ENCODE data around the gene MCRIP2. TPM values are rescaled to one million over a fixed set of nuclear protein-coding genes. Genes with fewer than 3 reads are reported as not detected.

Gene MCRIP2
- total and polyA plus RNA-seq, 4 donors = 16.3 to 97.3 (median 61.4) TPM

Other genes starting within 250 kb of the MCRIP2 start
- gene NME4, start 244.6 kb upstream of the MCRIP2 start, total RNA-seq = 10 to 100 TPM; 39.2 to 91.4 TPM
- 100 to 1,000 TPM in 1 of 2 donors, 10 to 100 TPM in 1; 76.4 to 118 TPM for gene NME4, start 244.6 kb upstream of the MCRIP2 start, polyA plus RNA-seq
- 100 to 1,000 TPM in 1 of 2 donors, 10 to 100 TPM in 1; 42.2 to 119 TPM for gene DECR2, start 239.9 kb upstream of the MCRIP2 start, total RNA-seq
- 100 to 1,000 TPM; 133 to 210 TPM for gene DECR2, start 239.9 kb upstream of the MCRIP2 start, polyA plus RNA-seq
- 10 to 100 TPM in 1 of 2 donors, 1 to 10 TPM in 1; 8.8 to 29.4 TPM for gene RAB11FIP3, start 216.2 kb upstream of the MCRIP2 start, total RNA-seq
- gene RAB11FIP3, start 216.2 kb upstream of the MCRIP2 start, polyA plus RNA-seq = 10 to 100 TPM in 1 of 2 donors, 1 to 10 TPM in 1; 3.5 to 22.6 TPM
- 10 to 100 TPM; 26.2 to 37.2 TPM for gene CAPN15, start 114.1 kb upstream of the MCRIP2 start, total RNA-seq
- gene CAPN15, start 114.1 kb upstream of the MCRIP2 start, polyA plus RNA-seq = 10 to 100 TPM in 1 of 2 donors, 1 to 10 TPM in 1; 5.9 to 17.0 TPM
- not detected for gene PRR35, start 81.4 kb upstream of the MCRIP2 start, total RNA-seq
- not detected for gene PRR35, start 81.4 kb upstream of the MCRIP2 start, polyA plus RNA-seq
- gene NHLRC4, start 74.8 kb upstream of the MCRIP2 start, total RNA-seq = 1 to 10 TPM in 1 of 2 donors, under 1 TPM in 1; 0.25 to 7.0 TPM
- under 1 TPM in 1 of 2 donors, not detected in 1; 0.17 TPM for gene NHLRC4, start 74.8 kb upstream of the MCRIP2 start, polyA plus RNA-seq
- 100 to 1,000 TPM in 1 of 2 donors, 10 to 100 TPM in 1; 16.8 to 144 TPM for gene PIGQ, start 71.9 kb upstream of the MCRIP2 start, total RNA-seq
- 10 to 100 TPM; 18.9 to 22.4 TPM for gene PIGQ, start 71.9 kb upstream of the MCRIP2 start, polyA plus RNA-seq
- gene RAB40C, start 51.8 kb upstream of the MCRIP2 start, total RNA-seq = 10 to 100 TPM in 1 of 2 donors, 1 to 10 TPM in 1; 7.7 to 11.0 TPM
- gene RAB40C, start 51.8 kb upstream of the MCRIP2 start, polyA plus RNA-seq = 10 to 100 TPM in 1 of 2 donors, 1 to 10 TPM in 1; 6.1 to 10.7 TPM
- 1 to 10 TPM in 1 of 2 donors, under 1 TPM in 1; 0.67 to 1.2 TPM for gene WFIKKN1, start 10.8 kb upstream of the MCRIP2 start, total RNA-seq
- gene WFIKKN1, start 10.8 kb upstream of the MCRIP2 start, polyA plus RNA-seq = under 1 TPM; 0.19 to 0.24 TPM
- gene METTL26, start 5.5 kb upstream of the MCRIP2 start, total RNA-seq = 10 to 100 TPM; 26.3 to 28.1 TPM
- gene METTL26, start 5.5 kb upstream of the MCRIP2 start, polyA plus RNA-seq = 10 to 100 TPM; 54.6 to 69.1 TPM
- 10 to 100 TPM in 1 of 2 donors, 1 to 10 TPM in 1; 10.0 to 13.4 TPM for gene WDR90, start 7.5 kb downstream of the MCRIP2 start, total RNA-seq
- 1 to 10 TPM; 4.7 to 5.9 TPM for gene WDR90, start 7.5 kb downstream of the MCRIP2 start, polyA plus RNA-seq
- 10 to 100 TPM; 20.8 to 31.0 TPM for gene RHOT2, start 26.3 kb downstream of the MCRIP2 start, total RNA-seq
- 10 to 100 TPM; 37.5 to 37.9 TPM for gene RHOT2, start 26.3 kb downstream of the MCRIP2 start, polyA plus RNA-seq
- under 1 TPM; 0.67 to 0.84 TPM for gene RHBDL1, start 33.8 kb downstream of the MCRIP2 start, total RNA-seq
- under 1 TPM; 0.35 to 0.74 TPM for gene RHBDL1, start 33.8 kb downstream of the MCRIP2 start, polyA plus RNA-seq
- gene STUB1, start 38.6 kb downstream of the MCRIP2 start, total RNA-seq = 10 to 100 TPM; 32.4 to 38.2 TPM
- 10 to 100 TPM; 62.2 to 74.4 TPM for gene STUB1, start 38.6 kb downstream of the MCRIP2 start, polyA plus RNA-seq
- 10 to 100 TPM; 21.2 to 35.8 TPM for gene JMJD8, start 42.5 kb downstream of the MCRIP2 start, total RNA-seq
- gene JMJD8, start 42.5 kb downstream of the MCRIP2 start, polyA plus RNA-seq = 10 to 100 TPM; 30.9 to 52.6 TPM
- 1 to 10 TPM; 4.4 to 6.7 TPM for gene WDR24, start 48.6 kb downstream of the MCRIP2 start, total RNA-seq
- gene WDR24, start 48.6 kb downstream of the MCRIP2 start, polyA plus RNA-seq = 1 to 10 TPM; 4.2 to 8.0 TPM
- gene FBXL16, start 64.0 kb downstream of the MCRIP2 start, total RNA-seq = under 1 TPM in 1 of 2 donors, not detected in 1; under 0.01 TPM
- gene FBXL16, start 64.0 kb downstream of the MCRIP2 start, polyA plus RNA-seq = under 1 TPM in 1 of 2 donors, not detected in 1; 0.14 TPM
- 1 to 10 TPM; 5.9 to 8.3 TPM for gene METRN, start 73.3 kb downstream of the MCRIP2 start, total RNA-seq
- 10 to 100 TPM in 1 of 2 donors, 1 to 10 TPM in 1; 4.6 to 22.9 TPM for gene METRN, start 73.3 kb downstream of the MCRIP2 start, polyA plus RNA-seq
- 10 to 100 TPM; 14.0 to 17.6 TPM for gene ANTKMT, start 79.3 kb downstream of the MCRIP2 start, total RNA-seq
- 10 to 100 TPM; 21.8 to 29.7 TPM for gene ANTKMT, start 79.3 kb downstream of the MCRIP2 start, polyA plus RNA-seq
- under 1 TPM; 0.08 to 0.28 TPM for gene CCDC78, start 84.6 kb downstream of the MCRIP2 start, total RNA-seq
- gene CCDC78, start 84.6 kb downstream of the MCRIP2 start, polyA plus RNA-seq = under 1 TPM in 1 of 2 donors, not detected in 1; 0.05 TPM
- 1 to 10 TPM in 1 of 2 donors, under 1 TPM in 1; 0.67 to 1.1 TPM for gene HAGHL, start 85.3 kb downstream of the MCRIP2 start, total RNA-seq
- under 1 TPM; 0.25 to 0.32 TPM for gene HAGHL, start 85.3 kb downstream of the MCRIP2 start, polyA plus RNA-seq
- gene CIAO3, start 99.2 kb downstream of the MCRIP2 start, total RNA-seq = 10 to 100 TPM; 16.9 to 24.3 TPM
- 10 to 100 TPM; 13.2 to 16.0 TPM for gene CIAO3, start 99.2 kb downstream of the MCRIP2 start, polyA plus RNA-seq
- under 1 TPM; 0.08 to 0.65 TPM for gene MSLN, start 118.9 kb downstream of the MCRIP2 start, total RNA-seq
- gene MSLN, start 118.9 kb downstream of the MCRIP2 start, polyA plus RNA-seq = under 1 TPM in 1 of 2 donors, not detected in 1; 0.03 TPM
- 1 to 10 TPM; 8.2 to 9.7 TPM for gene RPUSD1, start 146.6 kb downstream of the MCRIP2 start, total RNA-seq
- gene RPUSD1, start 146.6 kb downstream of the MCRIP2 start, polyA plus RNA-seq = 10 to 100 TPM in 1 of 2 donors, 1 to 10 TPM in 1; 4.5 to 10.7 TPM
- gene CHTF18, start 146.8 kb downstream of the MCRIP2 start, total RNA-seq = 10 to 100 TPM in 1 of 2 donors, 1 to 10 TPM in 1; 5.1 to 15.6 TPM
- gene CHTF18, start 146.8 kb downstream of the MCRIP2 start, polyA plus RNA-seq = 1 to 10 TPM; 1.7 to 2.6 TPM
- not detected for gene GNG13, start 158.9 kb downstream of the MCRIP2 start, total RNA-seq
- gene GNG13, start 158.9 kb downstream of the MCRIP2 start, polyA plus RNA-seq = not detected